Measurements from ENCODE around the gene CD63.

Gene CD63

GRCh38 chr12:55681142-55682077 is 47.4 kb downstream of the CD63 start:
- intact Hi-C loops (cut with DNase I), result no loop called here
- peak in 30 of 42 donors; percentile 4 to 66 (median 31) for DNase-seq

GRCh38 chr12:55679691-55680090 is 49.1 kb downstream of the CD63 start:
- no peak for DNase-seq
- intact Hi-C loops (cut with DNase I), result no loop called here

- no peak for DNase-seq
- intact Hi-C loops (cut with DNase I), result no loop called here
Observed at GRCh38 chr12:55676707-55677106, 52.1 kb downstream of the CD63 start.

GRCh38 chr12:55675666-55676065 is 53.1 kb downstream of the CD63 start:
- DNase-seq, result peak in 1 of 42 donors; percentile 13

More at GRCh38 chr12:55675666-55676065, 53.1 kb downstream of the CD63 start:
- intact Hi-C loops (cut with DNase I), result no loop called here
